Measurements from ENCODE around the gene CAPN15. TPM values are rescaled to one million over a fixed set of nuclear protein-coding genes. Genes with fewer than 3 reads are reported as not detected.
A peak's percentile ranks its signal among the peaks of the same experiment; 100 is the strongest.

The CAPN15 gene
- total and polyA plus RNA-seq, 2 of the 4 experiments (the other 2 are of a cell fraction): 9.3 to 24.3 TPM

- BruUV-seq (replicated peaks): no TSS peak
- Histone ChIP-seq H4K91ac (ENCODE audit: insufficient read depth, low read depth, low read length) (no peak overlapping the region), H2BK15ac (ENCODE audit: low read depth, low read length) (no peak overlapping the region), H3K23ac (ENCODE audit: low read depth, low read length) (no peak overlapping the region), H3K4me2 (ENCODE audit: low read depth, low read length) (no peak overlapping the region), H3K9me1 (ENCODE audit: insufficient read depth, low read length) (peaks cover 4% of the 10 kb centered on the region), H4K20me1 (ENCODE audit: insufficient read depth, low read length) (no peaks in the 10 kb centered on the region; the same call in 1 of the 2 replicates), H3K4ac (ENCODE audit: low read depth, low read length) (no peak overlapping the region), H3K9ac (ENCODE audit: low read depth, low read length) (no peak overlapping the region), H2BK20ac (ENCODE audit: low read depth, low read length) (no peak overlapping the region), H3K4me1 (ENCODE audit: control insufficient read depth, insufficient read depth, low read length) (peaks cover 19% of the 10 kb centered on the region), H2BK5ac (ENCODE audit: low read depth, low read length, poor library complexity, severe bottlenecking) (no peak overlapping the region), H3K9me3 (ENCODE audit: control insufficient read depth, insufficient read depth, low read length) (no peaks in the 10 kb centered on the region), H3K14ac (replicated peaks; ENCODE audit: low read depth, low read length) (no peak overlapping the region), H2BK120ac (ENCODE audit: low read depth, low read length) (no peak overlapping the region), H2AK9ac (replicated peaks; ENCODE audit: low read depth, low read length, poor library complexity) (peak overlapping the region; percentile 63), H3K4me3 (ENCODE audit: insufficient read depth, low read depth, low read length) (no peak overlapping the region), H3K27ac (ENCODE audit: insufficient read depth, low read length) (no peak overlapping the region), H2AK5ac (ENCODE audit: low read depth, low read length) (no peak overlapping the region), H4K5ac (ENCODE audit: low read depth, low read length) (no peak overlapping the region), H3K79me1 (ENCODE audit: low read depth in 1 of 2, low read length in 2 of 2) (no peaks in the 10 kb centered on the region), H2AFZ (replicated peaks; ENCODE audit: low read length, poor library complexity) (no peak overlapping the region), H3K27me3 (ENCODE audit: control insufficient read depth, insufficient read depth, low read length) (peaks cover 26% of the 10 kb centered on the region), H3K56ac (ENCODE audit: extremely low read depth, insufficient read depth, low read length) (no peak overlapping the region), H3K36me3 (ENCODE audit: control insufficient read depth, insufficient read depth, low read length) (no peaks in the 10 kb centered on the region), H4K8ac (ENCODE audit: low read depth in 2 of 2, low read length in 2 of 2) (no peak overlapping the region), H3K18ac (ENCODE audit: low read depth, low read length) (no peak overlapping the region)
- in situ Hi-C loops (cut with MboI; ENCODE audit: low sequenced_read_pairs): no loop called here
- intact Hi-C loops (cut with micrococcal nuclease): no loop called here
- CTCF ChIA-PET: no interaction called here
- 78% methylated on average over 14 of the region's 42 CpGs; no CpG with 5 or more reads in 1 of the 2 experiments for WGBS, 2 experiments (ENCODE audit: extremely low coverage in 2 of 2, insufficient read length in 1 of 2)
- POLR2A ChIA-PET (ENCODE audit: unreplicated experiment): no interaction called here
- TF ChIP-seq POLR2A (IDR thresholded peaks at IDR 0.05; ENCODE audit: low read depth, low read length) (no peak), SMC3 (IDR thresholded peaks at IDR 0.05; ENCODE audit: low read depth, low read length) (no peak), BHLHE40 (IDR thresholded peaks at IDR 0.05; ENCODE audit: low read depth, low read length) (no peak), CEBPB (IDR thresholded peaks at IDR 0.05; ENCODE audit: low read depth, low read length) (no peak), NFE2L2 (IDR thresholded peaks at IDR 0.05; ENCODE audit: low read depth, low read length) (no peak), RFX5 (IDR thresholded peaks at IDR 0.05; ENCODE audit: low read depth, low read length) (no peak), RAD21 (IDR thresholded peaks at IDR 0.05; ENCODE audit: low read length) (no peak), MAFK (IDR thresholded peaks at IDR 0.05; ENCODE audit: low read depth, low read length) (no peak), RCOR1 (IDR thresholded peaks at IDR 0.05; ENCODE audit: insufficient replicate concordance, low read length) (no peak), CTCF (conservative IDR thresholded peaks at IDR 0.05; ENCODE audit: low read depth, low read length) (no peak), MXI1 (IDR thresholded peaks at IDR 0.05; ENCODE audit: borderline replicate concordance, low read depth, low read length) (no peak), USF2 (IDR thresholded peaks at IDR 0.05; ENCODE audit: low read depth, low read length) (no peak), FOS (IDR thresholded peaks at IDR 0.05; ENCODE audit: low read depth, low read length) (no peak), MAZ (IDR thresholded peaks at IDR 0.05; ENCODE audit: borderline replicate concordance, low read depth, low read length) (no peak), ELK1 (IDR thresholded peaks at IDR 0.05; ENCODE audit: borderline replicate concordance, low read depth, low read length) (no peak), CHD1 (IDR thresholded peaks at IDR 0.05; ENCODE audit: low read depth, low read length) (no peak)
- DNase-seq (no peak), ATAC-seq (ENCODE audit: low read depth) (no peak)
- dilution Hi-C loops (cut with HindIII; ENCODE audit: low sequenced_read_pairs, unreplicated experiment): no loop called here
These were observed 37.3 kb downstream of the CAPN15 start for GRCh38 chr16:564690-565418.

Data from IMR-90 (cell line).